GM12873 (cell line): ENCODE results near the gene KCNJ16.

Source experiments
- CTCF ChIP-seq: IDR thresholded peaks from 2 replicates; pipeline ENCODE4 v1.5.1; 2012; ENCODE audit warnings: low read depth, mild to moderate bottlenecking, moderate library complexity, low read length, control low read depth; ENCODE audit not compliant: insufficient read depth; ENCODE audit errors: missing control alignments

KCNJ16 gene

GRCh38 chr17:70128727-70129238, 53.8 kb downstream of the KCNJ16 start:
- no peak for TF ChIP-seq CTCF

- TF ChIP-seq CTCF: no peak
Observed at GRCh38 chr17:70130289-70130688, 55.3 kb downstream of the KCNJ16 start.

GRCh38 chr17:70132505-70132904, 57.5 kb downstream of the KCNJ16 start:
- TF ChIP-seq CTCF: no peak

DNA sequence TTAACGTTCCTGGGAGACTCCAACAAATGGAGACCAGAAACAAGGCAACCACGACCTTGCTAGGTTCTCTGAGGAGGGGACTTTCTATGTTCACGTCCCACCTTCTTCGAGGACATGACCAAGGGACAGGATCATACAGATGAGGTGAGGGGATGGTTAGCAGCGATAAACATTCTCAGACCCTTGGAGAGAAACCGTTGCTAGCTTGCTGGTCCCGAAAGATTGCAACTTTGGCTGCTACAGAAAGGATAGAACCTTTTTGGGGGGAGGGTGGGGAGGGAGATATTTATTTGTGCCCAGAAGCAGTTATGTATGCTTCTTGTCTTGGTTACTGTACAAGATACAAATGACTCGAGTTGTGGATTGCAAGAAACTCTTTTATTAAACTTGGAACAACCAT, 59.0 kb downstream of the KCNJ16 start:
- TF ChIP-seq CTCF: no peak

DNA sequence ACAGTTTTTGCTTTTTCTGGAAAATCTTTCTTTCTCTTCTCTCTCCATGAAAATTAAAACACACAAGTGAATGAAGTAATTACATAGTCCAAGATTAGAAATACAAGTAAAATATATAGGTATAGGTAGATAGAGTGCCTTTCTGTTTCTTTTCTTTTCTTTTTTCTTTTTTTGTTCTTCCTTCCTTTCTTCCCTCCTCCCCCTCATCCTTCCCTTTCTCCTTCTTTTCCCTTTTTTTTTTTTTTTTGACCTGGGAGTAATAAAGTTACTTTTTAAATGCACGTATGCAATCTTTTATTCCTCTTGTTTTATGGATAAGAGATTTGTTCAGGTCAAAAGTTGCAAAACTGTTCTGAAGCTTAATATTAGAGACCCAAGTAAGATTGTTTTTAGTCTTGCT, 59.8 kb downstream of the KCNJ16 start:
- TF ChIP-seq CTCF: no peak

DNA sequence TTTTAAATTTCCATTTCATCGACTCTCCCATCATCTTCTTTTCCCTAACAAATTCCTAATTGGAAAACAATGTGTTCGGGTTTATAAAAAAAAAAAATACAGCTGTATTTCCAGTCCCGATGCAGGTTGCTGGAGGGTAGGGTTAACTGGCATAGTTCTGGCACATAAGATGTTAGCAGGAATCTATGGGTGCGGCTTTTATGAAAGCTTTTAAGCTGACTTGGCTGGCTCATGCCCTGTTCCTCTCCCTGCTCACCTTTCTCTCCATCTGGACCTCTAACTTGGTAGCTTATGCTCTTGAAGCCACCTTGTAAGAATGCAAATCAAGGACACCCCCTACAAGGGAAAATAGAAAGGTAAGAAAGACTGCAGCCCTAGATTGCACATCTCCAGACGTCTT, 61.1 kb downstream of the KCNJ16 start:
- TF ChIP-seq CTCF: no peak

GRCh38 chr17:70137451-70138230, 62.6 kb downstream of the KCNJ16 start:
- no peak for TF ChIP-seq CTCF
